Stomach (tissue), 9 donors: ENCODE measurements around the gene SMIM24. TPM values are rescaled to one million over a fixed set of nuclear protein-coding genes. Genes with fewer than 3 reads are reported as not detected.

Experiments used
- DNase-seq, 2 donors: peaks; one replicate each; pipeline versions ENCODE4 v3.0.0 to v3.0.0-alpha.2; 2013 to 2019
- H3K27ac ChIP-seq, 5 donors: fragments of 200-600 bp in 4 of 5; sonication (generic) in 4 of 5; one replicate each; pipeline ENCODE4 v1.5.1; 2013 to 2019; ENCODE audit warnings: mild to moderate bottlenecking in 1 of 5, moderate library complexity in 1 of 5
- H3K27me3 ChIP-seq, 3 donors: fragments of 200-600 bp; sonication (generic); one replicate each; pipeline ENCODE4 v1.5.1; 2017 to 2019; ENCODE audit warnings: mixed run types in 1 of 3
- H3K36me3 ChIP-seq, 4 donors: fragments of 200-600 bp; sonication (generic); 1 replicate in 3 of 4; 2 replicates in 1 of 4; pipeline ENCODE4 v1.5.1; 2016 to 2019
- H3K4me1 ChIP-seq, 4 donors: fragments of 200-600 bp; sonication (generic); one replicate each; pipeline ENCODE4 v1.5.1; 2016 to 2019
- H3K4me3 ChIP-seq, 4 donors: fragments of 200-600 bp; sonication (generic) in 3 of 4; one replicate each; pipeline ENCODE4 v1.5.1; 2016 to 2019; ENCODE audit warnings: mild to moderate bottlenecking in 1 of 4
- H3K9me3 ChIP-seq, 4 donors: fragments of 200-600 bp; sonication (generic); one replicate each; pipeline ENCODE4 v1.5.1; 2016 to 2019
- CTCF ChIP-seq, 7 experiments: fragments of 450-650 bp in 4 of 7; fragments of 200-600 bp in 3 of 7; sonication (generic) in 3 of 7; IDR thresholded peaks; one replicate each; pipeline ENCODE4 v1.5.1; 2016 to 2019; ENCODE audit warnings: antibody characterized with exemption in 7 of 7, control low read depth in 2 of 7, mild to moderate bottlenecking in 1 of 7
- EP300 ChIP-seq: sonication (generic); formaldehyde crosslinking; IDR thresholded peaks from one replicate; pipeline ENCODE4 v1.6.1; 2017; ENCODE audit warnings: antibody characterized with exemption
- POLR2A ChIP-seq, 4 donors: fragments of 450-650 bp; IDR thresholded peaks; one replicate each; pipeline ENCODE4 v1.6.1; 2016; ENCODE audit warnings: antibody characterized with exemption in 4 of 4, control low read depth in 2 of 4, mild to moderate bottlenecking in 1 of 4, moderate library complexity in 1 of 4
- POLR2AphosphoS5 ChIP-seq, 3 donors: sonication (generic); formaldehyde crosslinking; IDR thresholded peaks; one replicate each; pipeline ENCODE4 v1.6.1; 2016; ENCODE audit warnings: antibody characterized with exemption in 3 of 3
- WGBS, 5 donors: extraction: QIAGEN DNeasy Blood & Tissue Kit in 3 of 5; methylation state at CpG; one replicate each; pipeline versions ENCODE4 v1.1.5 to v1.1.7; 2013 to 2018; 5-methylcytosine and 5-hydroxymethylcytosine counted together
- intact Hi-C: fragments of 100-400 bp; cut with DNase I; formaldehyde crosslinking; loops from one replicate; pipeline ENCODE4 v1.15.1; 2023; ENCODE audit warnings: low total_unique reads
- polyA plus RNA-seq, 3 donors: library from polyadenylated mRNA; stranded (reverse); fragments of 200-250 nt; gene quantifications; one replicate each; pipeline ENCODE4 v1.2.3, GENCODE V29; 2013
- total RNA-seq, 5 donors: library from RNA; depleted of rRNA; stranded (reverse); fragments of >200 nt; gene quantifications; one replicate each; pipeline versions ENCODE4 v1.1.0 to v1.2.3, GENCODE V29; 2014 to 2016
- donor health status: healthy with polysubstance abuse.
- donor health status: Bipolar disorder and iron deficiency.
- donor health status: healthy.

SMIM24 gene
- total and polyA plus RNA-seq, 8 donors = 1.4 to 178 (median 68.7) TPM; not detected in 1

GRCh38 chr19:3441089-3441985 lies 39.0 kb downstream of the SMIM24 start:
- peak overlapping the region; percentile 3 to 71 (median 53) for H3K27ac ChIP-seq
- no peak overlapping the region for H3K4me3 ChIP-seq
- H3K36me3 ChIP-seq = peaks cover 57 to 97% (median 89%) of the 10 kb centered on the region in 4 donors
- no peaks in the 10 kb centered on the region for H3K27me3 ChIP-seq
- TF ChIP-seq EP300 = no peak
- no peak for TF ChIP-seq POLR2AphosphoS5 (IDR thresholded peaks at IDR 0.05)
- no peak for TF ChIP-seq POLR2A (IDR thresholded peaks at IDR 0.05)
- TF ChIP-seq CTCF (IDR thresholded peaks at IDR 0.05) = no peak
- intact Hi-C loops = no loop called here
- no peaks in the 10 kb centered on the region for H3K9me3 ChIP-seq
- peaks cover 19 to 61% (median 30%) of the 10 kb centered on the region in 4 donors for H3K4me1 ChIP-seq
- DNase-seq = peak in 1 of 2 donors; percentile 56
- 79 to 88% (median 83%) methylated on average over 19 to 25 of the region's 25 CpGs for WGBS, 5 donors

GRCh38 chr19:3440082-3440481 lies 40.2 kb downstream of the SMIM24 start:
- WGBS, 5 donors = 52 to 71% (median 65%) methylated on average over 13 of the region's 13 CpGs
- Histone ChIP-seq H3K27me3 (no peaks in the 10 kb centered on the region), H3K9me3 (no peaks in the 10 kb centered on the region), H3K36me3 (peaks cover 52 to 96% (median 87%) of the 10 kb centered on the region in 4 donors), H3K4me1 (peaks cover 21 to 59% (median 34%) of the 10 kb centered on the region in 4 donors), H3K4me3 (no peak overlapping the region), H3K27ac (peak overlapping the region in 1 of 5 donors; percentile 42)
- TF ChIP-seq POLR2AphosphoS5 (IDR thresholded peaks at IDR 0.05) = no peak
- TF ChIP-seq CTCF (IDR thresholded peaks at IDR 0.05) = peak in 3 of 7 experiments; percentile 31 to 44 (median 39)
- TF ChIP-seq EP300 = no peak
- no peak for TF ChIP-seq POLR2A (IDR thresholded peaks at IDR 0.05)
- intact Hi-C loops = no loop called here
- DNase-seq = peak; percentile 54 to 57

- peaks cover 20 to 58% (median 47%) of the 10 kb centered on the region in 4 donors for H3K4me1 ChIP-seq
- peak overlapping the region; percentile 39 to 60 (median 42) for H3K4me3 ChIP-seq
- peak overlapping the region; percentile 84 to 92 (median 90) for H3K27ac ChIP-seq
- H3K27me3 ChIP-seq = no peaks in the 10 kb centered on the region
- peak; percentile 95 to 98 for DNase-seq
- TF ChIP-seq CTCF (IDR thresholded peaks at IDR 0.05) (no peak), EP300 (no peak), POLR2A (IDR thresholded peaks at IDR 0.05) (no peak), POLR2AphosphoS5 (IDR thresholded peaks at IDR 0.05) (peak in 2 of 3 donors; percentile 66 to 92)
- peaks cover 54 to 77% (median 72%) of the 10 kb centered on the region in 4 donors for H3K36me3 ChIP-seq
- H3K9me3 ChIP-seq = no peaks in the 10 kb centered on the region
- intact Hi-C loops = no loop called here
- 3 to 5% (median 4%) methylated on average over 44 to 67 of the region's 67 CpGs for WGBS, 5 donors
These were observed 45.4 kb downstream of the SMIM24 start for GRCh38 chr19:3434630-3435553.
